A549 (cell line): ENCODE results near the gene PAEP.

ENCODE experiments used
- CEBPB ChIP-seq, 2 experiments: fragments of >200 bp in 1 of 2; sonication (Bioruptor Twin) in 1 of 2; formaldehyde crosslinking in 1 of 2; IDR thresholded peaks; 2 replicates each; pipeline ENCODE4 v1.6.1; 2012 to 2016
- CTCF ChIP-seq: fragments of >200 bp; sonication (Bioruptor Twin); formaldehyde crosslinking; IDR thresholded peaks from 3 replicates; pipeline ENCODE4 v1.5.1; 2016
- JUNB ChIP-seq: fragments of >200 bp; sonication (Bioruptor Twin); formaldehyde crosslinking; IDR thresholded peaks from 2 replicates; pipeline ENCODE4 v1.6.1; 2016
- POLR2A ChIP-seq: IDR thresholded peaks from 2 replicates; pipeline ENCODE4 v1.6.1; 2012; ENCODE audit warnings: mild to moderate bottlenecking, low read length
- REST ChIP-seq: fragments of 200-600 bp; sonication (generic); IDR thresholded peaks from 2 replicates; pipeline ENCODE4 v1.6.1; 2016; ENCODE audit warnings: antibody characterized with exemption, mild to moderate bottlenecking, moderate library complexity

DNA sequence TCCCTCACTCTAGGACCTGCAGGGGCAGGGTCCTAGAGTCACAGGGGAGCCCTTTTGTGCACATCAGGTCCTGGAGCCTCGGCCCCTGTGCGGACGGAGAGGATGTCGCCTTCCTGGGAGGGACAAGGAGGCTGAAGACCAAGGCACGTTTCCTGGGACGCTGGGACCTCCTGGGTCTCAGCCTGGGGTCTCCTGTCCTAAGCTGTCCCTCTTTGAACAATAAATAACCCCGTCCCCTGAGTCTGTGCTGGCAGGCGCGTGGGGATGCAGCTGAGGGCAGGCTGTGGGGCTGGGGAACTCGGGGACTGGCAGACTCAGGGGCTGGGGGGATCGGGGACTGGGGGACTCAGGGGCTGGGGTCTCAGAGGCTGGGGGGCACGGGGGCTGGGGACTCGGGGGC is 31.1 kb downstream of the PAEP start:
- TF ChIP-seq REST (no peak), CTCF (no peak), POLR2A (no peak), JUNB (no peak), CEBPB (IDR thresholded peaks at IDR 0.05) (no peak)
